ENCODE data around the gene CPAMD8. TPM values are rescaled to one million over a fixed set of nuclear protein-coding genes. Genes with fewer than 3 reads are reported as not detected.

CPAMD8 gene
- total and polyA plus RNA-seq, 2 of the 8 experiments (the other 6 are each of a cell fraction or from before 2014, with no cell fraction given), result 6.1 to 9.2 TPM

- TF ChIP-seq CHD7 (IDR thresholded peaks at IDR 0.05; ENCODE audit: insufficient replicate concordance, low read length) (no peak), EGR1 (IDR thresholded peaks at IDR 0.05; ENCODE audit: borderline replicate concordance, low read depth, low read length) (no peak), ATF3 (IDR thresholded peaks at IDR 0.05; ENCODE audit: insufficient read depth, low read depth, low read length) (no peak), TAF7 (optimal IDR thresholded peaks at IDR 0.05; ENCODE audit: borderline replicate concordance, low read depth, low read length) (no peak), E2F6 (IDR thresholded peaks at IDR 0.05) (no peak), MAX (IDR thresholded peaks at IDR 0.05) (no peak), RNF2 (IDR thresholded peaks at IDR 0.05; ENCODE audit: borderline replicate concordance, low read depth, low read length, missing control alignments, poor library complexity, severe bottlenecking) (no peak), KDM5A (IDR thresholded peaks at IDR 0.05; ENCODE audit: low read length) (no peak), CEBPB (IDR thresholded peaks at IDR 0.05; ENCODE audit: low read depth, low read length) (no peak), SRF (IDR thresholded peaks at IDR 0.05; ENCODE audit: low read depth, low read length) (no peak)
Observed at GRCh38 chr19:16919496-16919895, 107.1 kb downstream of the CPAMD8 start (continued).

Measured in H1 (cell line).